HEK293T (cell line): ENCODE data around the gene DHRSX.
"Not testable (repeated sequence)": the region's sequence is repeated elsewhere in the genome, so short reads cannot be mapped to it uniquely, and the experiment has no call there.

Experiments used
- ARNT ChIP-seq: fragments of 450-650 bp; IDR thresholded peaks from 2 replicates; pipeline ENCODE4 v1.6.1; 2017; ENCODE audit warnings: mild to moderate bottlenecking
- BHLHE40 ChIP-seq: fragments of 450-650 bp; IDR thresholded peaks from 2 replicates; pipeline ENCODE4 v1.6.1; 2016; ENCODE audit warnings: mild to moderate bottlenecking, moderate library complexity, borderline replicate concordance
- ELF4 ChIP-seq: fragments of 450-650 bp; IDR thresholded peaks from 2 replicates; pipeline ENCODE4 v1.6.1; 2017; ENCODE audit warnings: antibody characterized with exemption
- FOXK2 ChIP-seq: fragments of 450-650 bp; IDR thresholded peaks from 2 replicates; pipeline ENCODE4 v1.6.1; 2016; ENCODE audit warnings: mild to moderate bottlenecking
- FOXM1 ChIP-seq: fragments of 450-650 bp; IDR thresholded peaks from 2 replicates; pipeline ENCODE4 v1.6.1; 2017; ENCODE audit warnings: mild to moderate bottlenecking, borderline replicate concordance
- HDGF ChIP-seq: fragments of 450-650 bp; IDR thresholded peaks from 2 replicates; pipeline ENCODE4 v1.6.1; 2017; ENCODE audit warnings: antibody characterized with exemption, borderline replicate concordance
- SP1 ChIP-seq: fragments of 450-650 bp; IDR thresholded peaks from 2 replicates; pipeline ENCODE4 v1.6.1; 2017
- SUZ12 ChIP-seq: fragments of 450-650 bp; IDR thresholded peaks from 2 replicates; pipeline ENCODE4 v1.6.1; 2016; ENCODE audit warnings: mild to moderate bottlenecking
- TARDBP ChIP-seq: fragments of 450-650 bp; IDR thresholded peaks from 2 replicates; pipeline ENCODE4 v1.6.1; 2016
- ZNF384 ChIP-seq: fragments of 450-650 bp; IDR thresholded peaks from 2 replicates; pipeline ENCODE4 v1.6.1; 2016

DNA sequence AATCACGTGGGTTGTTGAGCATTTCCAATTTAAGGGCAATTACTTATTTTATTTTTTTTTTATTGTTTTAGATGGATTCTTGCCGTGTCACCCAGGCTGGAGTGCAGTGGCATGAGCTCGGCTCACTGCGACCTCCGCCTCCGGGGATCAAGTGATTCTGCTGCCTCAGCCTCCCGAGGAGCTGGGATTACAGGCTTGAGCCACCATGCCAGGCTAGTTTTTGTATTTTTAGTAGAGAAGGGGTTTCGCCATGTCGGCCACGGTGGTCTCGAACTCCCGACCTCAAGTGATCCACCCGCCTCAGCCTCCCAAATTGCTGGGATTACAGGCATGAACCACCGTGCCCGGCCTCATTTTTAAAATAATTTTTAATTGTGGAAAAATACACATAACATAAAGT lies 111.0 kb downstream of the DHRSX start:
- TF ChIP-seq SUZ12, BHLHE40, ARNT, TARDBP, ELF4, SP1, ZNF384, FOXM1, FOXK2, HDGF: not testable (repeated sequence)
